LoVo (cell line): ENCODE data around the gene SLCO4C1.
"Not testable (repeated sequence)": the region's sequence is repeated elsewhere in the genome, so short reads cannot be mapped to it uniquely, and the experiment has no call there.

Source experiments
- DNase-seq: peaks from one replicate; pipeline ENCODE4 v3.0.0-alpha.2; 2016; ENCODE audit warnings: low spot score

Gene SLCO4C1

GRCh38 chr5:102296178-102296817, at the start of gene SLCO4C1:
Gene SLCO4C1 (minus strand): TSS chr5:102296284. CDS start chr5:102296262, 22 bp downstream.
- peak; percentile 78 for DNase-seq

- no peak for DNase-seq
These were observed 45.7 kb upstream of the SLCO4C1 start for GRCh38 chr5:102341681-102342288.

DNA sequence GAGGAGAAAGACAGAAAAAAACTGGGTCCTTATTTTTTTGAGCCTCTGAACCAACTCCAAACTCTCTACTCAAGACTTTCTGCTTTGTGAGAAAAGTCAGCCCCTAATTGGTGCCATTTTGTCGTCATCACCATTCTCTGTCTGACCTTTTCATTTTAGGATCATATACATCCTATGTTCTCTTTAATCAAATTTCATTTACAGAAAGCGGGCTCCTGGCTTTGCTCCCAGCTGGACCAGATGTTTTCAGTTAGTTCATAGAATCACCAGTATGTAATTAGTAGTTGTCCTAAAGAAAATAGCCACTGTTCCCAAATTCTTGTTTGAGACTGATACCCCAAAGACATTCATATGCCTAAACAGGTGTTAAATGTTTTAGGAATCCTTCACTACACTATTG, 28.6 kb upstream of the SLCO4C1 start:
- DNase-seq: no peak

DNA sequence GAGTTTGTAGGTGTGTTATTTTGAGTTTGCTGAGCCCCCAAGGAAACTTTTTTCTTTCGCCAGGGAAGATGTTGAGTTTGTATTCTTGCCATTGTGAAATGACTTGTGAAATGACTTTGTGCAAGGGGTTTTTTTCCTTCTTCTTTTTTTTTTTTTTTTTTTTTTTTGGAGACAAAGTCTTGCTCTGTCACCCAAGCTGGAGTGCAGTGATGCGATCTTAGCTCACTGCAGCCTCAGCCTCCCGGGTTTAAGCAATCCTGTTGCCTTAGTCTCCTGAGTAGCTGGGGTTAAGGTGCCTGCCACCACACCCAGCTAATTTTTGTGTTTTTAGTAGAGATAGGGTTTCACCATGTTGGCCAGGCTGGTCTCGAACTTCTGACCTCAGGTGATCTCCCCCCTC, 22.7 kb upstream of the SLCO4C1 start:
- DNase-seq: not testable (repeated sequence)

DNA sequence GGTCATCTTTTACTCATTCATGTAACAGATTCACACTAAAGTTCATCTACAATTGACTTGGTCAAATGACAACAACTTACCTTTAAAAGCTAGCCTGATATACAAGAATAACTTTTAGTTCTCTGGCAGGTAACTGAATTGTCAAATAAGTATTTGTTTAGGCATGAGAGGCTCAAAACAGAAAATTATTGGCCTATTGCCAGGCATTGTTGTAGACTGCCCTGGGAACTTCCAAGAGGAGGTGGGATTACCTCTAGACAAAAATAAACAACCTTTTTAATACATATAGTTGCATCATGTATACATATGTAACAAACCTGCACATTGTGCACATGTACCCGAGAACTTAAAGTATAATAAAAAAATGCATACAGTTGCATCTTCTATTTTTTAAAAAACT, 18.2 kb upstream of the SLCO4C1 start:
- DNase-seq: no peak

- no peak for DNase-seq
These were observed 17.8 kb upstream of the SLCO4C1 start for GRCh38 chr5:102313912-102314311.

- no peak for DNase-seq
These were observed 16.7 kb upstream of the SLCO4C1 start for GRCh38 chr5:102312586-102313370.

- no peak for DNase-seq
These were observed 13.5 kb upstream of the SLCO4C1 start for GRCh38 chr5:102309586-102309985.

DNA sequence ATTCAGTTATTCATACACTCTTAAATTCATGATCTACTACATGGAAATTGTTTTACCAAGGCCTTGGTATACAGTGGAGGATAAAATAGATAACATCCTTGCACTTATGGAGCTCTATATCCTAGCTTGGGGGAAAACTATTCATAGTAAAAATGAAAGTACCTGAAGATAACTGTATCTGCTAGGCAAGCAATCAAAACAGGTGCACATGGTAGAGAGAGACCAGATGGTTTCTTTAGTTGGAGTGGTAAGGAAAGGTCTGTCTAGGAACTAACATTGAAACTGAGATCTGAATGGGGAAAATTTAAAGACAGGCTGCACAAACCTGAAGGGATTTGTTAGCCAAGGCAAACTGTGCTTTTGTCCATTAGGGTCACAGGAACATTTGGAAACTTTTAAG, 11.1 kb upstream of the SLCO4C1 start:
- DNase-seq: no peak

GRCh38 chr5:102306121-102306520, 10.0 kb upstream of the SLCO4C1 start:
- DNase-seq: no peak

DNA sequence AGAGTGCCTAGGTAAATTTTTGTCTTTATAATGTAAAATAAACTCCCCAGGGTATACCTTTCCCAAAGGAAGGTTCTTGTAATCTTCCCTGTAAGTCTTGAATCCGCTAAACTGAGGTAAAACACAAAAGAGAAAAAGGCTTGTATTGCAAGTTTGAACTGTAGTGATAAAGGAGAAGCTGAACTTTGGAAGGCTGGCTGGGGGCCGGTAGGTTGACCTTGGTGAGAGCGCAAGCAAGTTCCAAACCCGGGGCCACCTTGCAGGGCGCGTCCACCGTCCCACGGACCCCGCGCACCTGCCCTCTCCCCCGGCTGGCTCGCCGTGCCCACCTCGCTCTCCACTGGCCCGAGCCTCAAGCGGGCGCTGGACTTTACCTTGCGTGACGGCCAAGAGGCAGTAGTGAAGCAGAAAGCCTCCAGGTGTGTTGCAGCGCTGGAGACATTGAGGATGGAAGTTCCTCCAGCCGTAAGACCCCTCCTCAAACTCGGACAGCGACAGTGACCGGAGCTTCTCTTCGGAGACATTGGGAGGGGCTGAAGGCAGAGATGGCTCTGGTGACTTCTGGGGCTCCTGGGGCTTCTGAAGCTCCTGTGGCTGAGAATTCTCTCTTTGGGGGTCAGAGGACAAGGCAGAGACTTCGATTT, 428 bp downstream of the SLCO4C1 start:
- peak; percentile 8 for DNase-seq

GRCh38 chr5:102294886-102295395, 1.1 kb downstream of the SLCO4C1 start:
- no peak for DNase-seq

DNA sequence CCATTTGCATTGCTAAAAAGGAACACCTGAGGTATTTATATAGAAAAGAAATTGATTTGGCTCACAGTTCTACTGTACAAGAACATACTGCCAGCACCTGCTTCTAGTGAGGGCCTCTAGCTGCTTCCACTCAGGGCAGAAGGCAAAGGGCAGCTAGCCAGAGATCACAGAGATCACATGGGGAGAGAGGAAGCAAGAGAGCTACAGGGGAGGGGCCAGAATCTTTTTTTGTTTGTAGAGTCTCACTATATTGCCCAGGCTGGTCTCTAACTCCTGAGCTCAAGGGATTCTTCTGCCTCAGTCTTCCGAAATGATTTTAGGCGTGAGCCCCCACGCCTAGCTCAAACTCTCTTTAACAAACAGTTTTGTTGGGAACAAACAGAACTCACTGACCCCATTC, 6.1 kb downstream of the SLCO4C1 start:
- no peak for DNase-seq

GRCh38 chr5:102289251-102289899, 6.7 kb downstream of the SLCO4C1 start:
- DNase-seq: no peak

- DNase-seq: no peak
These were observed 7.5 kb downstream of the SLCO4C1 start for GRCh38 chr5:102288630-102289029.

- DNase-seq: no peak
These were observed 9.6 kb downstream of the SLCO4C1 start for GRCh38 chr5:102286476-102286875.

DNA sequence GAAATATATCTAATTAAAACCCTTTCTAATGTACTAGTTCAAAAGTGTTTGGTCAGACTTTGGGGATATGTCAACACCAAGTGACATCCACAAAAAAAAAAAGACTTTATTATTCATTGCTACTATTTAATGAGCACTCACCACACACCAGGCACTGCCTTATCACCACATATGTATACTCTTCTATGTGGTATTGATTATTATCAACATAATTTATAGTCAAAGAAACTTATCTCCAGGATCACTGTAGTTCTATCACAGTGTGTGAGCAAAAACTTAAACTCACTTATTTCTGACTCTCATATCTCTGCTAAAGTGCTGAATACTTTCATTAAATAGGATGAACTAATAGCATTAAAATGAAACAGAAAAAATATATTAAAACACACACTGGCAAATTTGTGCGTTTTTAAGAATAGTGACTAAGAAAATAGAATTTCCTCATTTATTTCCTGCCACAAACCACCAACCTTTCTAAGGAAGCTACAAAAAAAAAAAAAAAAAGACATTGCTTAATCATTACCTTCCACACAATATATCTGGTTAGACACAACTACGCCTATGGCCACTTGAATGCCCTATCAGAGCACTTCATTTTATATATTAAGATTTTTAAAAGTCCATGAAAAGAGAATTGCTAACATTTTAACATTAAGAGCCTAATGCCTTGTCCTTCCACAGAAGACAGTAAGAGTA, 12.8 kb downstream of the SLCO4C1 start:
- DNase-seq: no peak

DNA sequence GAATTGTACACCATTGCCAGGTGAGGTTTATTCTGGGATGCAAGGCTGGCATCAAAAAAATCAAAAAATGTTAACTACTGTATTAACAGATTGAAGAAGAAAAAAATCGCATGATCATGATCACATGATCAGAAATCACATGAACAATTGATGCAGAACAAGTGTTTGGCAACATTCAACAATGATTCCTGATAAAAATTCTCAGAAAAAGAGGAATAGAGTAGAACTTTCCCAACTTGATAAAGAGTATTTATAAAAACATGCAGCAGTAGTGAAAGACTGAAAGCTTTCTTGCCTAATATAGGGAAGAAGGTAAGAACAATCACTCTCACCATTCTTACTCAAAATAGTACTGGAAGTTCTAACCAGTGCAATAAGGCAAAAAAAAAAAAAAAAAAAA, 16.4 kb downstream of the SLCO4C1 start:
- DNase-seq: no peak

GRCh38 chr5:102278231-102278630, 17.9 kb downstream of the SLCO4C1 start:
- no peak for DNase-seq

GRCh38 chr5:102277144-102277543, 18.9 kb downstream of the SLCO4C1 start:
- no peak for DNase-seq

DNA sequence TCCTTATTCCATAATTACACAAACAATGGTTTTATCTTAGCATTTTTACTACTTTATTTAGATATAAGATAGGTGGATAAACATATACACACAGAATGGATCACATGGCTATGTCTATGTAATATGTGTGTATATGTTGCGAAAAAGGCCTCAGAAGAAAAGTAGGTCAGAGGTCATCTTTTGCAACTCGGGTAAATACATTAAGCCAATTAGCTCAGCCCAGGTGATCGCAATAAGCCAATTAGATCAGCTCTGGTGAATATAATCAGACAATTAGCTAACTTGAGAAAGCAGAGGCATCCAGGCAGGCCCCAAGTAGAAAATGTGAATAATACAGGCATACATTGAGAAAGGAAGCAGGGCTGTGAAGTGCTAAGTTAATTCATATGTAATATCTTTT, 24.3 kb downstream of the SLCO4C1 start:
- DNase-seq: no peak
